ENCODE results near the gene COL4A5. TPM values are rescaled to one million over a fixed set of nuclear protein-coding genes. Genes with fewer than 3 reads are reported as not detected.
A peak's percentile ranks its signal among the peaks of the same experiment; 100 is the strongest.

Gene COL4A5
- total RNA-seq, 1 donor from 2014 or later: 413 TPM

- no peak for TF ChIP-seq CTCF (IDR thresholded peaks at IDR 0.05; ENCODE audit: unreplicated experiment)
- peaks cover 19% of the 10 kb centered on the region for H3K4me1 Mint-ChIP-seq
- H3K27ac Mint-ChIP-seq: no peak overlapping the region
- no peaks in the 10 kb centered on the region for H3K9me3 Mint-ChIP-seq
- peaks cover 89% of the 10 kb centered on the region for H3K27me3 Mint-ChIP-seq (ENCODE audit: low read depth)
- H3K4me3 Mint-ChIP-seq: peak overlapping the region; percentile 74
- DNase-seq (ENCODE audit: low spot score in 2 of 2, unreplicated experiment in 2 of 2): no peak
- no peaks in the 10 kb centered on the region for H3K36me3 Mint-ChIP-seq
Observed at GRCh38 chrX:108735679-108736508, 296.3 kb downstream of the COL4A5 start.

- no peaks in the 10 kb centered on the region for H3K36me3 Mint-ChIP-seq
- H3K4me3 Mint-ChIP-seq: peak within 1 kb of the TSS; percentile 74
- H3K27ac Mint-ChIP-seq: no peak within 1 kb of the TSS
- no peak for TF ChIP-seq CTCF (IDR thresholded peaks at IDR 0.05; ENCODE audit: unreplicated experiment)
- H3K9me3 Mint-ChIP-seq: no peaks in the 10 kb centered on the region
- peaks cover 19% of the 10 kb centered on the region for H3K4me1 Mint-ChIP-seq
- peaks cover 86% of the 10 kb centered on the region for H3K27me3 Mint-ChIP-seq (ENCODE audit: low read depth)
- DNase-seq (ENCODE audit: low spot score in 2 of 2, unreplicated experiment in 2 of 2): no peak
Observed at GRCh38 chrX:108736509-108737479, 297.2 kb downstream of the COL4A5 start, which contains the start of gene IRS4. TSS of gene IRS4 (minus strand) at chrX:108736563.

- Mint-ChIP-seq H3K4me1 (peaks cover 9% of the 10 kb centered on the region), H3K4me3 (peak overlapping the region; percentile 74), H3K27me3 (ENCODE audit: low read depth) (peaks cover 86% of the 10 kb centered on the region), H3K9me3 (no peaks in the 10 kb centered on the region), H3K36me3 (no peaks in the 10 kb centered on the region), H3K27ac (no peak overlapping the region)
- TF ChIP-seq CTCF (IDR thresholded peaks at IDR 0.05; ENCODE audit: unreplicated experiment): no peak
- DNase-seq (ENCODE audit: low spot score in 2 of 2, unreplicated experiment in 2 of 2): no peak
Observed at GRCh38 chrX:108737754-108738153, 298.1 kb downstream of the COL4A5 start.

- Mint-ChIP-seq H3K36me3 (no peaks in the 10 kb centered on the region), H3K9me3 (no peaks in the 10 kb centered on the region), H3K4me1 (peaks cover 2% of the 10 kb centered on the region), H3K27ac (no peak overlapping the region), H3K4me3 (no peak overlapping the region), H3K27me3 (ENCODE audit: low read depth) (peaks cover 74% of the 10 kb centered on the region)
- no peak for DNase-seq (ENCODE audit: low spot score in 2 of 2, unreplicated experiment in 2 of 2)
- no peak for TF ChIP-seq CTCF (IDR thresholded peaks at IDR 0.05; ENCODE audit: unreplicated experiment)
Observed at GRCh38 chrX:108740299-108740774, 300.7 kb downstream of the COL4A5 start.

Other genes starting within 250 kb of the COL4A5 start
- 99.4 to 102 TPM (median 102 TPM) in 3 replicates for gene COL4A6, start 1.4 kb upstream of the COL4A5 start, total RNA-seq

All from mesothelial cell of epicardium (in vitro differentiated cells).